Natural killer cell (primary cell): ENCODE measurements around the gene ERN1. TPM values are rescaled to one million over a fixed set of nuclear protein-coding genes. Genes with fewer than 3 reads are reported as not detected.
A peak's percentile ranks its signal among the peaks of the same experiment; 100 is the strongest.
"Not testable (repeated sequence)": the region's sequence is repeated elsewhere in the genome, so short reads cannot be mapped to it uniquely, and the experiment has no call there.

Experiments
- ATAC-seq, 3 donors: fragments of 150-1000 bp in 2 of 3; fragments of 200-7000 bp in 1 of 3; cut with Tn5 transposase; 1 replicate in 1 of 3; 2 replicates in 2 of 3; pipeline ENCODE4 v1.10.0; 2021; ENCODE audit warnings: mild to moderate bottlenecking in 2 of 3, moderate library complexity in 2 of 3
- DNase-seq, 2 donors: peaks; one replicate each; pipeline versions ENCODE4 v3.0.0 to v3.0.0-alpha.2; 2013 to 2021; ENCODE audit warnings: mixed read lengths in 1 of 2
- H3K27ac ChIP-seq: one replicate; pipeline ENCODE4 v1.5.1; 2013; ENCODE audit warnings: mild to moderate bottlenecking, low read length
- H3K27me3 ChIP-seq: one replicate; pipeline ENCODE4 v1.6.1; 2013; ENCODE audit warnings: low read length; ENCODE audit not compliant: control insufficient read depth, insufficient read depth
- H3K36me3 ChIP-seq: one replicate; pipeline ENCODE4 v1.6.1; 2013; ENCODE audit warnings: low read length; ENCODE audit not compliant: control insufficient read depth, insufficient read depth
- H3K4me1 ChIP-seq: one replicate; pipeline ENCODE4 v1.6.1; 2013; ENCODE audit warnings: low read length; ENCODE audit not compliant: control insufficient read depth, insufficient read depth
- H3K4me3 ChIP-seq: one replicate; pipeline ENCODE4 v1.5.1; 2013; ENCODE audit warnings: low read length
- H3K9me3 ChIP-seq: one replicate; pipeline ENCODE4 v1.6.1; 2013; ENCODE audit warnings: low read length; ENCODE audit not compliant: control insufficient read depth, insufficient read depth
- H3K27ac Mint-ChIP-seq, 2 donors: one replicate each; pipeline ENCODE4 v1.8.0; 2022; ENCODE audit warnings: mild to moderate bottlenecking in 2 of 2, mixed read lengths in 2 of 2, moderate library complexity in 1 of 2
- H3K27me3 Mint-ChIP-seq, 2 donors: one replicate each; pipeline ENCODE4 v1.8.0; 2022; ENCODE audit warnings: low read depth in 2 of 2, mixed read lengths in 2 of 2
- H3K36me3 Mint-ChIP-seq: one replicate; pipeline ENCODE4 v1.8.0; 2022; ENCODE audit warnings: mixed read lengths
- H3K4me1 Mint-ChIP-seq, 2 donors: one replicate each; pipeline ENCODE4 v1.8.0; 2022; ENCODE audit warnings: mixed read lengths in 2 of 2
- H3K4me3 Mint-ChIP-seq: one replicate; pipeline ENCODE4 v1.8.0; 2022; ENCODE audit warnings: mild to moderate bottlenecking, moderate library complexity, mixed read lengths
- H3K9me3 Mint-ChIP-seq, 2 donors: one replicate each; pipeline ENCODE4 v1.8.0; 2022; ENCODE audit warnings: mixed read lengths in 2 of 2
- CTCF ChIP-seq: fragments of 200-600 bp; IDR thresholded peaks from one replicate; pipeline ENCODE4 v1.8.0; 2022; ENCODE audit warnings: antibody characterized with exemption
- WGBS: methylation state at CpG from one replicate; pipeline ENCODE4 v1.1.7; 2013; ENCODE audit warnings: missing lambda C conversion rate; ENCODE audit not compliant: insufficient coverage; 5-methylcytosine and 5-hydroxymethylcytosine counted together
- intact Hi-C: fragments of 100-400 bp; cut with micrococcal nuclease; formaldehyde crosslinking; loops from one replicate; pipeline ENCODE4 v1.14.2; 2022
- total RNA-seq, 4 donors: library from RNA; stranded (reverse); fragments of 120-200 nt in 1 of 4; gene quantifications; one replicate each; pipeline versions ENCODE4 v1.2.3 to v1.2.4, GENCODE V29; 2013 to 2022

ERN1 gene
- total RNA-seq, 3 donors from 2014 or later (not counting 1 experiment from before 2014, with no cell fraction given) = 52.9 to 90.5 (median 67.2) TPM

- intact Hi-C loops = loop anchor here (5.0 kb wide), 1 partner anchor 180 kb away; the partner anchor contains the start of gene SMARCD2
- no peak overlapping the region for H3K4me3 ChIP-seq
- Mint-ChIP-seq H3K36me3 (no peaks in the 10 kb centered on the region), H3K9me3 (no peaks in the 10 kb centered on the region), H3K4me3 (peak overlapping the region; percentile 52), H3K27me3 (no peaks in the 10 kb centered on the region), H3K4me1 (peaks cover 64 to 69% of the 10 kb centered on the region in 2 donors), H3K27ac (peak overlapping the region; percentile 94 to 100)
- TF ChIP-seq CTCF = no peak
- H3K27me3 ChIP-seq = no peaks in the 10 kb centered on the region
- peaks cover 72% of the 10 kb centered on the region for H3K4me1 ChIP-seq
- H3K27ac ChIP-seq = peak overlapping the region; percentile 30
- DNase-seq (peak in 1 of 2 donors; percentile 28), ATAC-seq (no peak)
- H3K36me3 ChIP-seq = no peaks in the 10 kb centered on the region
- H3K9me3 ChIP-seq = no peaks in the 10 kb centered on the region
- WGBS = 73% methylated on average over 5 of the region's 5 CpGs
These were observed 107.3 kb downstream of the ERN1 start for GRCh38 chr17:64022611-64023063.

GRCh38 chr17:64020056-64020766, 109.7 kb downstream of the ERN1 start, which contains the start of gene ICAM2:
TSS of gene ICAM2 (minus strand) at chr17:64020633. CDS start at chr17:64006691, 13,942 bp downstream.
- peak within 1 kb of the TSS; percentile 55 for H3K4me3 ChIP-seq
- Mint-ChIP-seq H3K36me3 (no peaks in the 10 kb centered on the region), H3K27ac (peak within 1 kb of the TSS; percentile 94 to 100), H3K9me3 (no peaks in the 10 kb centered on the region), H3K4me3 (peak within 1 kb of the TSS; percentile 98), H3K4me1 (peaks cover 73 to 74% of the 10 kb centered on the region in 2 donors), H3K27me3 (no peaks in the 10 kb centered on the region)
- ATAC-seq (peak; percentile 66 to 89 (median 74)), DNase-seq (peak; percentile 85 to 99)
- H3K4me1 ChIP-seq = peaks cover 73% of the 10 kb centered on the region
- no peaks in the 10 kb centered on the region for H3K36me3 ChIP-seq
- no peaks in the 10 kb centered on the region for H3K9me3 ChIP-seq
- no peak for TF ChIP-seq CTCF
- H3K27me3 ChIP-seq = no peaks in the 10 kb centered on the region
- H3K27ac ChIP-seq = peak within 1 kb of the TSS; percentile 91
- intact Hi-C loops = loop anchor here (1.0 to 5.0 kb wide), 2 partner anchors 31 to 178 kb away; partner anchors contain the start of gene SMARCD2
- WGBS = under 1% methylated on average over 23 of the region's 23 CpGs

- H3K9me3 Mint-ChIP-seq, intact Hi-C loops: not testable (repeated sequence)
These were observed 110.4 kb downstream of the ERN1 start for GRCh38 chr17:64019551-64019961.

GRCh38 chr17:64017381-64017980, 112.5 kb downstream of the ERN1 start:
- Mint-ChIP-seq H3K4me3 (peak overlapping the region; percentile 98), H3K9me3 (no peaks in the 10 kb centered on the region), H3K27me3 (no peaks in the 10 kb centered on the region), H3K4me1 (peaks cover 66 to 70% of the 10 kb centered on the region in 2 donors), H3K27ac (peak overlapping the region; percentile 94 to 100), H3K36me3 (no peaks in the 10 kb centered on the region)
- Histone ChIP-seq H3K36me3 (no peaks in the 10 kb centered on the region), H3K27ac (peak overlapping the region; percentile 91), H3K27me3 (no peaks in the 10 kb centered on the region), H3K9me3 (no peaks in the 10 kb centered on the region), H3K4me3 (peak overlapping the region; percentile 31), H3K4me1 (peaks cover 64% of the 10 kb centered on the region)
- peak; percentile 40 for TF ChIP-seq CTCF
- intact Hi-C loops = no loop called here
- WGBS = 49% methylated on average over 2 of the region's 2 CpGs
- ATAC-seq (no peak), DNase-seq (peak in 1 of 2 donors; percentile 53)

More at GRCh38 chr17:64019551-64019961, 110.4 kb downstream of the ERN1 start:
- peak in 1 of 2 donors; percentile 68 for DNase-seq
- peak overlapping the region; percentile 94 to 100 for H3K27ac Mint-ChIP-seq
- H3K4me1 ChIP-seq = peaks cover 71% of the 10 kb centered on the region
- peak overlapping the region; percentile 98 for H3K4me3 Mint-ChIP-seq
- ATAC-seq, H3K36me3 Mint-ChIP-seq, H3K36me3 ChIP-seq, H3K27me3 ChIP-seq, H3K9me3 ChIP-seq, H3K27me3 Mint-ChIP-seq: not testable (repeated sequence)
- 37% methylated on average over 9 of the region's 9 CpGs for WGBS
- H3K27ac ChIP-seq = peak overlapping the region; percentile 91
- H3K4me1 Mint-ChIP-seq = peaks cover 73% of the 10 kb centered on the region in 2 donors
- H3K4me3 ChIP-seq = peak overlapping the region; percentile 55
